Stimulated activated CD4-positive, alpha-beta T cell treated with anti-CD3 and anti-CD28 coated beads, Interleukin-12 subunit alpha, Interleukin-12 subunit beta, amount 100 ng/mL, for 48 hours (primary cell): Measurements from ENCODE around the gene ZDHHC19.
A peak's percentile ranks its signal among the peaks of the same experiment; 100 is the strongest.
"Not testable (repeated sequence)": the region's sequence is repeated elsewhere in the genome, so short reads cannot be mapped to it uniquely, and the experiment has no call there.

ENCODE experiments used
- DNase-seq, 3 donors: peaks; one replicate each; pipeline ENCODE4 v3.0.0-alpha.2; 2020; ENCODE audit warnings: low read depth in 2 of 3, low spot score in 1 of 3

Gene ZDHHC19

DNA sequence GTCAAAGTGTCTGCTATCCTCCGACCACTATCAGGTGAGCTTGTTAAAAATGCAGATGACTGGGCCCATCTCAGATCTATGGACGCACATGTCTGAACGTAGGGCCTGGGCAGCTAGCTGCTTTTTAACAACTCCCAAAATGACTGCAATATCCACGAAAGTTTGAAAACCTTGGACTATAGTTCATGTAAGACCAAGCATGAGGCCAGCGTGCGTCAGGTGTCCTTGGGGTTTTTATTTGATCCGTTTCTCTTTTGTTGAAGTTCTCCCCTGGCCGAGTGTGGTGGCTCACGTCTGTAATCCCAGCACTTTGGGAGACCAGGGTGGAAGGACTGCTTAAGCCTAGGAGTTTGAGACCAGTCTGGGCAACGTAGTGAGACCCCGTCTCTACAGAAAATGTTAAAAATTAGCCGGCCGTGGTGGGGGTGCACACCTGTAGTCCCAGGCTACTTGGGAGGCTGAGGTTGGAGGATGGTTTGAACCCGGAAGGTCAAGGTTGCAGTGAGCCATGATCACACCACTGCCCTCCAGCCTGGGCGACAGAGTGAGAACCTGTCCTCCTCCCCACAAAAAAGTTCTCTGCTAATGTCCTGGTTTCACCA, 14.7 kb upstream of the ZDHHC19 start:
- no peak for DNase-seq

DNA sequence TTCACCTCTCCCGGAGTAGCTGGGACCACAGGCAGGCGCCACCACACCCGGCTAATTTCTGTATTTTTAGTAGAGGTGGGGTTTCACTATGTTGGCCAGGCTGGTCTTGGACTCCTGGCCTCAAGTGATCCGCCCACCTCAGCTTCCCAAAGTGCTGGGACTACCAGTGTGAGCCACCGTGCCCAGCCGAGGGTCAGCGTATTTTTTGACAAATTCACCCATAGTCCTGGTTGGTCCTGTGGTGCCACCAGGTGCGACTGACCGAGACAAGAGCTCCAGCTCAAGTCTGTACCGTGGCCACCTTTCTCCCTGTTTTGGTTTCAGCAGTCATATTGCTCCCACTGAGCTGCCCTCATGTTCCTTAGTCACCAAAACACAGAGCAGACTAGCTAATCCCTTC, 13.9 kb upstream of the ZDHHC19 start:
- DNase-seq: no peak

DNA sequence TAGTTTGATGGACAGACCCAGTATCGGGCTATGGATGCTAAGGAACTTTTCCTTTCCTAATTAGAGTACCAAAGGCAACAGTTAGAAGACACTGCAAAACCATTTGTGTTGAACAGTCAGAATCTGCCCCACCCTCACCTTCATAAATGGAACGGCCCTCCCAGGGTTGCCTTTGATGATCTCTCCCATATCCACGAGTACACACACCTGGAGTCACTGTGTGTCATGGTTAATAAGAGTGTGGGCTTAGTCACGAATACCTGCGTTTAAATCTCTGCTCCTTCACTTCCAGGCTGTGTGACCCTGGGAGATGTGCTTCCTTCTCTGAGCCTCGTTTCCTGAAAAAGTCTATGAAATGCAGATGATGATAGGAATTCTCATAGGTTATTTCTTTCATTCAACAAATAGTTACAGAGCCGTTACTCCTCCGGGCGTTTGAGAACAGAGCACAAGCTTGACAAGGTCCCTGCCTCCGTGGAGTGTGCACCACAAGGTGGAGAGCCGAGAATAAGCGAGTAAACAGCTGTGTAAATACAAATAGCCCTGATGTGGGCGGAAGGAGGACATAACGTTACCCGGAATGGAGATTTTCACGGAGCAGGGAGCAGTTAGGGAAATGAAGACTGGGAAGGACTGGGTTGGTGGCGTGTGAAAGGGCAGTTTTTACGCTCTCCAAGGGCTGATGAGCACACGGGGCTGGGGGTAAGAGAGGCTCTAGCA, 11.8 kb upstream of the ZDHHC19 start:
- DNase-seq: no peak

DNA sequence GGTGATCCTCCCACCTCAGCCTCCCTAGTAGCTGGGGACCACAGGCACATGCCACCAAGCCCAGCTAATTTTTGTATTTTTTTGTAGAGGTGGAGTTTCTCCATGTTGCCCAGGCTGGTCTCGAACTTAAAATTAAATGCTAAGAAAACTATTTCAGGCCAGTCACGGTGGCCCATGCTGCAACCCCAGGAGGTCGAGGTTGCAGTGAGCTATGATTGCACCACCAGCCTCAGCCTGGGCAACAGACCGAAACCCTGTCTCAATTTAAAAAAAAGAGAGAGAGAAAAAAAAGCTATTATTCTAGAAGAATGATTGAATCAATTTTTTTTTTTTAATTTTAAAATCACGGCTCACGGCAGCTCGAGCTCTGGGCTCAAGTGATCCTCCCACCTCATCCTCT, 9.8 kb upstream of the ZDHHC19 start:
- no peak for DNase-seq

DNA sequence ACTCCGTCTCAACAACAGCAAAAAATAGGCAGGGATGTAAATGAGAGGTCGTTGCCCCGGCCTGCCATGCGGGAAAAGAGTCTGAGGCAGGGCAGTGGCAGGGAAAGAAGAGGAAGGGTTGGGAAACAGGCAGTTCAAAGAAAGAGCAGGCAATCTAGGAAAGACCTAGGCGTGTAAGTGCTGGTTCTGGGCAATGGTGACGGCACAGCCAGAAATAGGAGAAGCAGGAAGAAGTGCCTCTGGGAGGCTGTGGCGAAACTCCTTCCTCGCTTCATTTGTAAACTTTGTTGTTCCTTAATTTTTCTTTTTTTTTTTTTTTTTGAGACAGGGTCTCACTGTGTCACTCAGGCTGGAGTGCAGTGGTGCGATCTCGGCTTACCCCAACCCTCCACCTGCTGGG, 9.4 kb upstream of the ZDHHC19 start:
- DNase-seq: no peak

DNA sequence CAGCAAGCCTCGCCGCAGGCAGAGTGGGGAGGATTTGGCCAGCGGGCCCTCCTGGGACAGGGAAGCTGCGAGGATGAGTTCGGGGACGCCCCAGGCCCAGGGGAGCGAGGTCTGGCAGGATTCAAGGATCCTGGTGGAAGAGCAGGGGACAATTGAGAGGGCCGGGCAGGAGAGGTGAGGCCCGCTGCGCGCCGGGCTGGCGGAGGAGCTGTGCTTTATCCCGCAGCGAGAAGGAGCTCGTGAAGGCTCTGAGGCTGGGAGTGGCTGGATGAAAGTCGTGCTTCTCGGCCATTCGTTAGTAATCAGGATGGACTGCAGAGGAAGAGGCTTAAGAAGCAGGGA, 8.7 kb upstream of the ZDHHC19 start:
- DNase-seq: no peak

DNA sequence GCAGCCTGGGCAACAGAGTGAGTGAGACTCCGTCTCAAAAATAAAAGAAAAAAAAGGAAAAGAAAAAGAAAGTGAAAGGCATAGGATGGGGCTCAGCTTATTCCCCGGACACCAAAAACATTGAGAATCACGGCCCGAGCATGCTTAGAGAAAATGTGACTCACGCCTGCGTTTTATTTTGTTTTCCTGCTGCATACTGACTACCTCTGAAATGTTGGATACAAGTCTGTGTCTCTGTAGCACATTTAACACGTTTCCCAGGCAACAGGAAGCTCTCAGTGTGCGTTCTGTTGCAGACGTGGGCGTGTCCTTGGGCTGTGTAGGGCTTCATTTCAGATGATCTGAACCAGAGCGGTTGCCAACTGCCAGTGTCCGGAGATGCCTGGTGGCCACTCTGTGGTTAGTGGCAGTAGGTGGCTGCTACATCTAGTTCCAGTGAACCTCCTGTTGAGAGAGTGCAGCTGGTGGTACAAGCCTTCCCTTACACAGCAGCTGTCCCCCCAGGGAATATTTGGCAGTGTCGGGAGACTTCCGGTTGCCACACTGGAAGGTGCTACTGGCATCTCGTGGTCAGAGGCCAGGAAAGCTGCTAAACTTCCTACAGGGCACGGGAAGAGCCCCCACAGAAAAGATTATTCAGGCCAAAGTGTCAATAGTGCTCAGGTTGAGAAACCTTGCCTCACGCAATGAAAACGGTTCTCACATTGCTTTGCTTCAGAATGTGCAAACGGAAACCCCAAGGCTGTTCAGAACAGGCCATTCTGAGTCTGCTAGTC, 8.2 kb upstream of the ZDHHC19 start:
- DNase-seq: peak; percentile 46 to 61 (median 47)

DNA sequence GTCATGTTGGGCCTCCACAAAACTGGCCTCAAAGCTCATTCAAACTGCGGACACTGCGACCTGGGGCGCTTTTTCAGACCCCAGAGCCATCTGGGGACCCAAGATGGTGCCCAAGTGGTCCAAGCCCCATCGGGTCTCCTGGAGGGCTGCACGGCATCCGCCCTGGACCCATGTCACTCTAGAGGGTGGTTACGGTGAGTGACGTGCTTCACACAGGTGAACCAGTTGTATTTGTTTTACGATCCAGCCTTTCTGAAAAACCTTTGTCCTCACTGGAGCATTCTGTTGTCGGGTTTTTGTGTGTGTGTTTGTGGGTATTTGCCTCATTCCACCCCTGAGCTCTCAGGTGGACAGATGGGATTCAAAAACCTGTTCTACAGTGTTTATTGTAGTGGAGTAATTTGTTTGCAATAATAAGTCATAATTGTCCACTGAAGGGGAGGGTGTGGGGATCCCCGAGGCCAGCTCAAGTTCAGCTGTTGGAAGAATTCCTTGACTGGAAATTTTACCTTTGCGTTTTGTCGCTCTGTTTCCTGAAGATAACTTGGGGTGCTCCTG, 7.0 kb upstream of the ZDHHC19 start:
- no peak for DNase-seq

DNA sequence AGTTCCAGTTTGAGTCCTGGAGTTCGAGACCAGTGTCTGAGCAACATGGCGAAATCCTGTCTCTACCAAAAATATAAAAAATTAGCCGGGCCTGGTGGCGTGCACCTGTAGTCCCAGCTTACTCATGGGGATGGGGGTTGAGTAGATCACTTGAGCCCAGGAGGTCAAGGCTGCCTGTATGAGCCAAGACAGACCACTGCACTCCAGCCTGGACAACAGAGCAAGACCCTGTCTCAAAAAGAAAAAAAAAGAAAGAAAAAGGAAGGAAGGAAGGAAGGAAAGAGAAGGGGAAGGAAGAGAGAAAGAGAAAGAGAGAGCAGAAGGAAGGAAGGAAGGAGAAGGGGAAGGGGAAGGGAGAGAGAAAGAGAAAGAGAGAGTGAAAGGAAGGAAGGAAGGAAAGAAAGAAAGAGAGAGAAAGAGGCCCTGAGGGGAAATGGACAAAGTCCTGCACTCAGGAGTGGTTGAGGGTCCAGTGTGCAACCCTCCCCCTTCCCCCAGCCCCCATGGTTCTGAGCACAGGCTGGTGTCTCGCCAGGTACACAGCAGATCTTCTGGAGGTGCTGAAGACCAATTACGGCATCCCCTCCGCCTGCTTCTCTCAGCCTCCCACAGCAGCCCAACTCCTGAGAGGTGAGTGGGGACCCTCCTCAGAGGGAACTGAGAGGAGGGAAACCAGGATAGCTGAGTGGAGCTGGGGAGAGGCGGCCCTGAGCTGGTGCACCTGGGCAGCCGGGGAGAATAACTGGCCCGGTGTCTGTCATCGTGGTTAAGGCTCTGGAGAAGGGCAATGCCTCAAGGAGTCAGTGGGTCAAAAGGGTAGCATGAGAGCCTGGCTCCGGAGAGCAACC, 6.3 kb upstream of the ZDHHC19 start:
- DNase-seq: no peak

DNA sequence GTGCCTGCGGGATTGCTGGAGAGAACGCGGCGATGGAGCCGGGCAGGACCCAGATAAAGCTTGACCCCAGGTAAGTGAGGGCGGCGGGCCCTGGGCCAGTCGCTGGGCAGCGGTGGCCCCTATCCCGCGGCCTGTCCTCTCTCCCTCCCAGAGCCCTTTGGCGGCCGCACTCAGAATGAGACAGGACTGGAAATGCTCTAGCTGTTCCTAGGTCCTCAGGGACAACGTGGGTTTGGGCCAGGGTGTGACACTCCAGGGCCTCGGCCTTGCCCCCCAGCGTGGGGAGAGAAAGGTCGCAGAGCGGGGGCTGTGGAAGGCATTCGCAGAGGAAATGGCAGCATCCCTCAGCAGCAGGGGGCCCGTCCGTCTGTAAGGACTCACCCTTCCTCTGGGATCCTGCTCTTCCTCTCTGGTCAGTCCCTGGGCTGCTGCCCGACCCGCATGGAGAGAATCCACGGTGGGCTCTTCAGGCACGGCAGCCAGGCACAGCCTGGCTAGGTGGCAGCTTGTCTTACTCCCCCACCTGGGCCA, 5.5 kb upstream of the ZDHHC19 start:
- DNase-seq: no peak

DNA sequence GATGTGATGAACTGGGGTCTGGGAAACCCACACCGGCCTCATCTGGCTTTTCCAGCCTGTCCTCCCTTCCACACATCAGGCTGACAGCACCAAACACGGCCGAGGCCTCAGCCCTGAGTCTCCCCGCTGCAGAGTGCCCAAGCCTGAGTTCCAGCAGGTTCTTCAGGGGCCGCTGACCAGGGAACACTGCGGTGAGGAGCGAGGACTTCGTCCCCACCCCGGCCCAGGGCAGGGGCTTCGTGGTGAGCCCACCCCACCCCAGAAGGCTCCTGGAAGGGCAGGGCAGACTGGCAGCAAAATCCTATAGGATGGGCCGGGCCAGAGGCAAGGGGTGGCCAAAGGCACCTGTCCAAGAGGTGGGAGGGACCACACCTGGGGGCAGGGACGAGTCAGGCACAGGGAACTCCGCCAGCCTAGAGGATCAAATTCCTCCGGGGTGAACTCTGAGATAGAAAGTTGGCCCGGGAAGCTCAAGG, 4.9 kb upstream of the ZDHHC19 start, which contains the start of gene SLC51A:
TSS of gene SLC51A (plus strand) at position 446 of the 476 bp plus-strand sequence. CDS start 179 bp downstream, outside the sequence.
- no peak for DNase-seq

DNA sequence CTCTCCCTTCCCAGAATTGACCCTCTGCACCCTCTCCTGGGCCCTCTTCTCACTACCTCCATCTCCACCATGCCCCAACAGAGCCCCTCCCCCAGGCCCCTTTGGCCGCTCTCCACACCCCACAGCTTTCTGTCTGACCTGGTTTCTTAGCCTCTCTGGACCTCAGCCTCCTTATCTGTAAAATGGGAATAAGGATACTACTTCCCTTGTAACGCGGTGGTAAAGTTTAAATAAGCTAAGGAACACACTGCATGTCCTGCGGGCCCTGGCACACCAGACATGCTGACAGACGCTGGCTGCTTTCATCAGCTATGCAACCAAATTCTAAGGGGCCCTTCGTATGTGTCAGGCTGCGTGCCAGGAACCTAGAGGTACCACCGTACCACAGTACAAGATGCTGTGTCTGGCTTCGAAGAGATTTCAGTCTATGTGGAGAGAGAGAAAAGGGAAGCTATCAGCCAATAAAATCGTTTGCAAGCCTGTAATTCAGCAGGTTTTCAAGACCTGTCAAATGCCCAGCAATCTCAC, 4.4 kb upstream of the ZDHHC19 start:
- no peak for DNase-seq

DNA sequence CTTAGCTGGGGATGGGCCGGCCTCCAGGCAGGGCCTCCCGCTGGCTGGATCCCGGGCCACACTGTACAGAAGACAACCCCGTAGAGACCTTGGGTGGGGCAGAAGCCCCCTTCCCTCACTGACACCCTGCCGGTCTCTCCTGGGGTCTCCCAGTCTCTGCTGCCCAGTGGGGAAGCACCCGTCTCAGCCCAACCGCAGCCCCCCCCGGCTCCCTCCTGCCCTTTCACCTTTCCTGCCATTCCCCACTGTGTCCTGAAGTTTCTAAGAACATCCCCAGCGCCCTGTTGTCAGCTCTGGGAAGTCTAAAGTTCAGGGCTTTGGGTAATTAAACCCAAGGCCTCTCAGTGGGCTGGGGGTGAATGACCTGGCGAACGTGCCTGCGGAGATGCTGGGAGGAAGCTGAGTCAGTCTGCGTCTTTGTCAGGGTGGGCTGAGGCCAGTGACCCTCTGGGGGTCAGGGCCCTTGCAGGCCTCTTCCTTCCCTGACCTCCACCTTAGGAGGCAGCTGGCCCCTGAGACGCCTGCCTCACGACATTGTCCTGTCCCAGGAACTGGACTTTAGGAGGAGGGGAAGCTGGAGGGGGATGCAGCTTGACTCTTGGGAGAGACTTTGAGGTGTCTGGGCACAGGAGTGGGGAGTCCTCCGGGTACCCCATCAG, 3.7 kb upstream of the ZDHHC19 start:
- DNase-seq: no peak

DNA sequence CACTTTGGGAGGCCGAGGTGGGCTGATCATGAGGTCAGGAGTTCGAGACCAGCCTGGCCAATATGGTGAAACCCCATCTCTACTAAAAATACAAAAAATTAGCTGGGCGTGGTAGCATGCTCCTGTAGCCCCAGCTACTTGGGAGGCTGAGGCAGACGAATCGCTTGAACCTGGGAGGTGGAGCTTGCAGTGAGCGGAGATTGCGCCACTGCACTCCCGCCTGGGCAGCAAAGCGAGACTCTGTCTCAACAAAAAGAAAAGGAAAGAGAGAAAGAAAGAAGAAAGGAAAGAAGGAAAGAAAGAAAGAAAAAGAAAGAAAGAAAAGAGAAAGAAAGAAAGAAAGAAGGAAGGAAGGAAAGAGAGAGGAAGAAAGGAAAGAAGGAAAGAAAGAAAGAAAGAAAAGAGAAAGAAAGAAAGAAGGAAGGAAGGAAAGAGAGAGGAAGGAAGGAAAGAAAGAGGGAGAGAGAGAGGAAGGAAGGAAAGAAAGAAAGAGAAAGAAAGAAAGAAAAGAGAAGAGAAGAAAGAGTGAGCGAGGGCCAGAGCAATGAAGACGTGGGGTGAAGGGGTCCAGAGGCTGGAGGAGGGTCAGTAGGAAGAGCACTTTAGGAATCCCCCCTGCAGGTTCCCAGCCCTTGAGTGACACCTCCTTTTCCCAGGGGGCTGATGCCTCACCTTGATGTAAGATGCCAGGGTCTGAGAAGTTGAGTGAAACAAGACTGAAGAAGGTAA, 1.1 kb downstream of the ZDHHC19 start:
- not testable (repeated sequence) for DNase-seq

DNA sequence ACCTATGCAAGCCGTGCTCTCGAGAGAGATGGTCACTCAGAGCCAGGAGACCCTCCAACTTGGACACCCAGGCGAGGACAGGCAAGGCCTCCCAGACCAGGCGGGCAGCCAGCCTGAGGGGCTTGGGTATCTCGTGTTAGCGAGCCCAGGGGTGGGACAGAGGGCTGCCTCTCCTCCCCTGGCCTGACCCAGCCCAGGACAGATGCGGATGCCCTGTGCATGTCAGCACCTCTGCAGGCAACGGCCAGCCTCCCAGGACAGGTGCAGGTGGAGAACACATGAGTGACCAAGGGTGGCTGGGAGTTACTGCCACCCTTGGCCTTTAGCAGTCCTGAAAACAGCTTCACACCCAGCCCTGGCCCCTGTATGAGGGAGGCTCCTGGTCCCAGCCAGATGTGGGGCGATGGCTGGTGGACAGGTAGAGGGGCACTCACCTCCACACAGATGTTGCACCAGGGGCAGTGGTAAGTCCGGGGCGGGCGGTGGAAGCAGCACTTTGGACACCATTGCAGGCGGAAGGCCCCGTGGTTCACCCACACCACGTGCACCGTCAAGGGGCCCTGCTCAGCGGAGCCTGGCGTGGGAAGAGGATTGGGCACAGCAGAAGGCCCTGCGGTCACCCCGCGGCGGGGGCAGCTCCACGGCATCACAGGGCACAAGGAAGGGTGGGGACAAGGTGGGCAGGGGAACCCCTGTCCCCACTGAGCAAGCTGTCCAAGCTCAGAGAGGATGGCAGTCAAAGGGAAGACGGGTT, 2.1 kb downstream of the ZDHHC19 start:
- no peak for DNase-seq

DNA sequence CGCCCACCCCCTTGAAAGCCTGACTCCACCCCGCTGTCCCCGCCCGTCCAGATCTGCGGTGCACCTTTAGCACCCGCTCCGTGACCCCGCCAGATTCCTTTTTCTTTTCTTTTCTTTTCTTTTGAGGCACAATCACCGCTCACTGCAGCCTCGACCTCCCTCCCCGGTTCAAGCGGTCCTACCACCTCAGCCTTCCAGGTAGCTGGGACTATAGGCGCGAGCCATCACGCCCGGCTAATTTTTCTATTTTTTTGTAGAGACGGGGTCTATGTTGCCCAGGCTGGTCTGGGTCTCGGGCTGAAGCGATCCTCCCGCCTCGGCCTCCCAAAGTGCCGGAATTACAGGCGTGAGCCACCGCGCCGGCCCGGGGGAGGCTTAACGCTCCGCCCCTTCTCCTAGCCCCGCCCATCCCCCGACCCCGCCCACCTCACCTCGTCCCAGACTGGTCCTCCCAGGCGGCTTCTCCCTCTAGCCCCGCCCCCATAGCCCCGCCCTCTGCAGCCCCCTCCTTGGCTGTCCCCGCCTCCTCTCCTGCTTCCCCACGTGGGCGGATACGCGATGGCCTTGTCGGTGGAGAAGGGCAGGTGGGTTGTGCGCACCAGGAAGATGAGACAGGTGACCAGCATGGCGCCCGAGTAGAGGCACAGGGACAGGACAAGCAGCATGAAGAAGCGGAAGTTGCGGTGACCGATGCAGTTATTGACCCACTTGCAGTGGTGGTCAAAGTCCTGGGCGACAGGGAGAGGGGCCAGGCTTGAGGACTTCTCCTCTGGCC, 3.2 kb downstream of the ZDHHC19 start:
- DNase-seq: peak; percentile 58 to 61 (median 58)

DNA sequence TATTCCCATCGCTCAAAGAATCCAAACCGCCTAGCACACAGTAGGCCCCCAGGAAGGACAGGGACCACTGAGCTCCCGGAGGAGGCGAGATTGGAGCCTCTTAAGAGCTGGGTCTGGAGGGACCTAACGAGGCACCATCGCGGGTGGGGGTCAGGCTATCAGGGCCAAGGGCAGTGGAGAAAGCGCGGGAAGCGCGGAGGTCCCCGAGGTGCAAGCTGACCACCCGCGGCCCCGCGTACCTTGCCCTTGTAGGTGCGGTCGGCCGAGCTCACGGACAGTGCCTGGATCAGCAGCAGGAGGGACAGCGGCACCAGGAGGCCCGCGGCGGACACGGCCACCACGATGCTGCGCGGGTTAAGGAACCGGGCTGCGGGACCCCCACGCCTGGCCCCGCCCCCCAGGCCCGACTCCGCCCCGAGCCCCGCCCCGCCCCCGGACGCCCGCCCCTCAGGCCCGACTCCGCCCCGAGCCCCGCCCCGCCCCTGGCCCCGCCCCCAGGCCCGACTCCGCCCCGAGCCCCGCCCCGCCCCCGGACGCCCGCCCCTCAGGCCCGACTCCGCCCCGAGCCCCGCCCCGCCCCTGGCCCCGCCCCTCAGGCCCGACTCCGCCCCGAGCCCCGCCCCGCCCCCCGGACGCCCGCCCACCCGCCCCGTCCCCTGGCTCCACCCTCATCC, 3.9 kb downstream of the ZDHHC19 start:
- DNase-seq: no peak
